HepG2 (cell line): ENCODE results near the gene DNAJC4. TPM values are rescaled to one million over a fixed set of nuclear protein-coding genes. Genes with fewer than 3 reads are reported as not detected.

ENCODE experiments used
- ATAC-seq: fragments of 200-7000 bp; cut with Tn5 transposase; 3 replicates; pipeline ENCODE4 v1.9.1; 2020; ENCODE audit warnings: mild to moderate bottlenecking, moderate library complexity
- BruUV-seq: library from RNA; stranded (reverse); fragments of 400-500 nt; replicated peaks from 2 replicates; lab custom pipeline; 2021; lab: Mats Ljungman, UMichigan
- CTCF ChIA-PET: fragments of 300-600 bp; formaldehyde crosslinking; extraction: SDS; loops from one replicate; lab custom pipeline; 2021; ENCODE audit warnings: low total read pairs, inconsistent platforms, low intra/inter-chr PET ratio; lab: Yijun Ruan, JAX
- POLR2A ChIA-PET: fragments of 350-600 bp; sonication (Branson Sonifier 250); formaldehyde crosslinking; loops from one replicate; lab custom pipeline; 2020; ENCODE audit warnings: antibody characterized with exemption, inconsistent platforms; lab: Yijun Ruan, JAX
- DNase-seq: peaks from one replicate; pipeline ENCODE4 v3.0.0-alpha.2; 2015; ENCODE audit warnings: low spot score
- FAIRE-seq: peaks from 3 replicates; lab custom pipeline; 2011; peaks lifted over from hg19 to GRCh38; lab: Jason Lieb, UNC
- H2AFZ ChIP-seq: one replicate; pipeline ENCODE4 v1.6.1; 2011; ENCODE audit warnings: low read length, inconsistent platforms
- H3K27ac ChIP-seq: fragments of 300-600 bp; 3 replicates; pipeline ENCODE4 v1.8.0; 2011; ENCODE audit warnings: mixed run types, mild to moderate bottlenecking, mixed read lengths, low read length, inconsistent platforms; ENCODE audit not compliant: insufficient read depth; ENCODE audit errors: extremely low read length
- H3K27me3 ChIP-seq, 2 experiments: fragments of 200-600 bp in 1 of 2; 2 replicates in 1 of 2; 3 replicates in 1 of 2; pipeline versions ENCODE4 v1.6.0 to v1.8.0; 2011; ENCODE audit warnings: low read length in 2 of 2, mild to moderate bottlenecking in 2 of 2, moderate library complexity in 2 of 2, inconsistent platforms in 1 of 2; ENCODE audit not compliant: insufficient read depth in 2 of 2, control insufficient read depth in 1 of 2
- H3K36me3 ChIP-seq, 2 experiments: fragments of 200-600 bp in 1 of 2; replicated peaks in 1 of 2; 2 replicates in 1 of 2; 3 replicates in 1 of 2; pipeline versions ENCODE4 v1.5.1 to v1.8.0; 2011; ENCODE audit warnings: low read length in 2 of 2, inconsistent platforms in 1 of 2; ENCODE audit not compliant: insufficient read depth in 2 of 2, control insufficient read depth in 1 of 2
- H3K4me1 ChIP-seq: 2 replicates; pipeline ENCODE4 v1.5.1; 2012; ENCODE audit warnings: low read length, inconsistent platforms; ENCODE audit not compliant: insufficient read depth
- H3K4me2 ChIP-seq: 2 replicates; pipeline ENCODE4 v1.6.0; 2011; ENCODE audit warnings: low read depth, low read length, inconsistent platforms
- H3K4me3 ChIP-seq, 3 experiments: fragments of 200-600 bp in 1 of 3; sonication (generic), shearing (Covaris generic) in 1 of 3; replicated peaks in 1 of 3; 2 replicates each; pipeline ENCODE4 v1.5.1; 2011 to 2016; ENCODE audit warnings: low read length in 3 of 3, inconsistent platforms in 2 of 3, low read depth in 2 of 3, mild to moderate bottlenecking in 2 of 3, control low read depth in 1 of 3, mixed read lengths in 1 of 3; ENCODE audit not compliant: insufficient read depth in 1 of 3
- H3K79me2 ChIP-seq: one replicate; pipeline ENCODE4 v1.6.1; 2011; ENCODE audit warnings: low read length, inconsistent platforms; ENCODE audit not compliant: insufficient read depth
- H3K9ac ChIP-seq: 2 replicates; pipeline ENCODE4 v1.6.0; 2011; ENCODE audit warnings: mild to moderate bottlenecking, low read depth, low read length, inconsistent platforms; ENCODE audit not compliant: insufficient read depth
- H3K9me3 ChIP-seq: 2 replicates; pipeline ENCODE4 v1.5.1; 2012; ENCODE audit warnings: mild to moderate bottlenecking, low read length
- H4K20me1 ChIP-seq: 2 replicates; pipeline ENCODE4 v1.6.0; 2011; ENCODE audit warnings: inconsistent platforms, mild to moderate bottlenecking, low read length, moderate library complexity; ENCODE audit not compliant: insufficient read depth
- ADNP ChIP-seq: sonication (generic); formaldehyde crosslinking; IDR thresholded peaks from 2 replicates; pipeline ENCODE4 v1.4.0; 2020; ENCODE audit warnings: missing genetic modification reagents
- ATF6 ChIP-seq: sonication (generic); formaldehyde crosslinking; conservative IDR thresholded peaks from 2 replicates; pipeline ENCODE4 v1.4.0; 2020; ENCODE audit warnings: missing genetic modification reagents
- BHLHE40 ChIP-seq: IDR thresholded peaks from 2 replicates; pipeline ENCODE4 v1.6.1; 2011; ENCODE audit warnings: low read length, improper control_type of control experiment
- ERF ChIP-seq: IDR thresholded peaks from 2 replicates; pipeline ENCODE4 v1.6.1; 2018; ENCODE audit warnings: missing biosample characterization, missing genetic modification reagents
- GATAD1 ChIP-seq: IDR thresholded peaks from 2 replicates; pipeline ENCODE4 v1.6.1; 2016; ENCODE audit warnings: missing genetic modification reagents, missing compliant biosample characterization
- HINFP ChIP-seq: sonication (generic); formaldehyde crosslinking; IDR thresholded peaks from 2 replicates; pipeline ENCODE4 v1.4.0; 2020; ENCODE audit warnings: low read depth, mild to moderate bottlenecking, missing genetic modification reagents
- KDM4B ChIP-seq: sonication (generic); formaldehyde crosslinking; IDR thresholded peaks from 2 replicates; pipeline ENCODE4 v1.4.0; 2020; ENCODE audit warnings: missing genetic modification reagents
- MAF1 ChIP-seq: sonication (generic); formaldehyde crosslinking; IDR thresholded peaks from 2 replicates; pipeline ENCODE4 v1.5.0; 2020; ENCODE audit warnings: missing genetic modification reagents, borderline replicate concordance
- PBX3 ChIP-seq: sonication (generic); formaldehyde crosslinking; IDR thresholded peaks from 2 replicates; pipeline ENCODE4 v1.8.1; 2023; ENCODE audit warnings: missing genetic modification reagents, inconsistent platforms, borderline replicate concordance
- POLR2A ChIP-seq, 2 experiments: IDR thresholded peaks; 2 replicates each; pipeline ENCODE4 v1.6.1; 2011; ENCODE audit warnings: low read depth in 2 of 2, low read length in 2 of 2, mild to moderate bottlenecking in 1 of 2, moderate library complexity in 1 of 2; ENCODE audit not compliant: insufficient read depth in 1 of 2
- POLR2G ChIP-seq: fragments of 200-400 bp; formaldehyde crosslinking; IDR thresholded peaks from 2 replicates; pipeline ENCODE4 v1.6.1; 2018; ENCODE audit warnings: mild to moderate bottlenecking, low read depth, low read length, moderate library complexity
- SIN3A ChIP-seq: IDR thresholded peaks from 2 replicates; pipeline ENCODE4 v1.6.1; 2011; ENCODE audit warnings: low read depth, mild to moderate bottlenecking, control low read depth, low read length, borderline replicate concordance
- SOX5 ChIP-seq: IDR thresholded peaks from 2 replicates; pipeline ENCODE4 v1.6.1; 2016; ENCODE audit warnings: borderline replicate concordance
- SUZ12 ChIP-seq: fragments of 150-350 bp; IDR thresholded peaks from 2 replicates; pipeline ENCODE4 v1.6.1; 2014; ENCODE audit warnings: low read depth, low read length
- ZFY ChIP-seq: sonication (generic); formaldehyde crosslinking; IDR thresholded peaks from 2 replicates; pipeline ENCODE4 v1.4.0; 2020; ENCODE audit warnings: missing genetic modification reagents
- ZMYM4 ChIP-seq: sonication (generic); formaldehyde crosslinking; IDR thresholded peaks from 2 replicates; pipeline ENCODE4 v1.8.1; 2023; ENCODE audit warnings: mild to moderate bottlenecking, missing genetic modification reagents
- ZNF282 ChIP-seq: fragments of 450-650 bp; IDR thresholded peaks from 2 replicates; pipeline ENCODE4 v1.6.1; 2018; ENCODE audit not compliant: partially characterized antibody
- ZNF577 ChIP-seq: sonication (generic); formaldehyde crosslinking; IDR thresholded peaks from 2 replicates; pipeline ENCODE4 v1.4.0; 2020; ENCODE audit warnings: mild to moderate bottlenecking, low read depth, missing genetic modification reagents, borderline replicate concordance
- ZNF580 ChIP-seq: IDR thresholded peaks from 2 replicates; pipeline ENCODE4 v1.6.1; 2016; ENCODE audit warnings: low read depth, borderline replicate concordance
- ZNF7 ChIP-seq: IDR thresholded peaks from 2 replicates; pipeline ENCODE4 v1.6.1; 2016; ENCODE audit warnings: missing biosample characterization, missing genetic modification reagents
- WGBS: methylation state at CpG from one replicate; pipeline ENCODE4 v1.1.6; 2017; ENCODE audit warnings: low lambda C conversion rate; 5-methylcytosine and 5-hydroxymethylcytosine counted together
- in situ Hi-C: cut with HindIII; loops from 2 replicates; pipeline ENCODE4 v1.10.0; 2017; ENCODE audit warnings: low pct_unique_long_range_greater_than_20kb; ENCODE audit not compliant: extremely low pct_ligation_motif_present
- intact Hi-C: fragments of 100-400 bp; cut with micrococcal nuclease; formaldehyde crosslinking; loops from one replicate; pipeline ENCODE4 v1.10.0; 2022; ENCODE audit not compliant: unreplicated experiment
- polyA plus RNA-seq, 8 experiments: library from polyadenylated mRNA; depleted of rRNA in 3 of 8; stranded (reverse) in 7 of 8; unstranded in 1 of 8; fragments of >200 nt; fragmentation: Illumina TruSeq in 4 of 8; extraction: Trizol in 4 of 8; gene quantifications; 2 replicates each; pipeline versions ENCODE4 v1.2.1 to v1.2.3, GENCODE V29; 2011 to 2016; ENCODE audit warnings: low read depth in 4 of 8, missing spikeins in 1 of 8, mixed read lengths in 1 of 8; ENCODE audit not compliant: insufficient read depth in 1 of 8
- total RNA-seq, 5 experiments: library from RNA; depleted of rRNA; stranded (reverse); fragments of >200 nt; fragmentation: Illumina TruSeq; extraction: Trizol; gene quantifications; 2 replicates each; pipeline ENCODE4 v1.2.3, GENCODE V29; 2016; ENCODE audit warnings: low read depth in 1 of 5

DNAJC4 gene
- total and polyA plus RNA-seq, 2 of the 13 experiments (the other 11 are each of a cell fraction or from before 2014, with no cell fraction given), result 10.3 to 60.8 TPM

GRCh38 chr11:64181506-64182411 is 48.6 kb upstream of the DNAJC4 start:
- Histone ChIP-seq H3K27me3 (no peaks in the 10 kb centered on the region), H3K79me2 (no peaks in the 10 kb centered on the region), H3K36me3 (no peaks in the 10 kb centered on the region), H3K9ac (peak overlapping the region; percentile 57), H3K27ac (peak overlapping the region; percentile 20), H4K20me1 (no peaks in the 10 kb centered on the region; the same call in 1 of the 2 replicates), H3K4me2 (peak overlapping the region; percentile 77), H2AFZ (peak overlapping the region; percentile 68), H3K9me3 (no peaks in the 10 kb centered on the region), H3K4me1 (peaks cover 44% of the 10 kb centered on the region), H3K4me3 (peak overlapping the region in 1 of 3 experiments; percentile 42; a peak in 2 of 6 replicates)
- intact Hi-C loops, result loop anchor here (10.0 kb wide), 1 partner anchor 123 kb away; the partner anchor contains the start of genes CATSPERZ and ESRRA
- ATAC-seq (peak; percentile 51), DNase-seq (peak; percentile 82), FAIRE-seq (peak; percentile 85)
- ChIA-PET POLR2A (interaction anchor here (0.7 to 1.5 kb wide), 10 partner anchors 9 to 293 kb away, joined by 3 to 19 read pairs (median 3); partner anchors contain the start of genes FKBP2, MACROD1, NUDT22 and TRMT112), CTCF (no interaction called here)
- in situ Hi-C loops, result no loop called here
- BruUV-seq, result no TSS peak
- 37% methylated on average over 17 of the region's 17 CpGs for WGBS
- peak; percentile 46; the same call in 1 of the 2 replicates for TF ChIP-seq SIN3A
- TF ChIP-seq HINFP, result peak; percentile 72; the same call in 1 of the 2 replicates
- TF ChIP-seq ZMYM4 (CRISPR knock-in tag), result 0 out of 2 replicates have a peak, but pooled peaks have one; percentile 58
- no peak for TF ChIP-seq PBX3 (CRISPR knock-in tag)
- no peak for TF ChIP-seq ADNP (CRISPR knock-in tag)
- no peak for TF ChIP-seq ZNF577 (CRISPR knock-in tag)
- TF ChIP-seq ZNF282, result no peak
- peak; percentile 38; the same call in 1 of the 2 replicates for TF ChIP-seq ERF
- no peak for TF ChIP-seq SUZ12
- TF ChIP-seq ZNF580 (CRISPR knock-in tag), result peak; percentile 53; the same call in 1 of the 2 replicates
- peak; percentile 58; the same call in 1 of the 2 replicates for TF ChIP-seq GATAD1 (CRISPR knock-in tag)
- TF ChIP-seq POLR2G, result peak; percentile 84
- no peak for TF ChIP-seq KDM4B
- peak; percentile 75 to 79 for TF ChIP-seq POLR2A (IDR thresholded peaks at IDR 0.05; ENCODE audit: insufficient read depth in 1 of 2, low read depth in 2 of 2, low read length in 2 of 2)
- peak; percentile 58; the same call in 1 of the 2 replicates for TF ChIP-seq ZFY (CRISPR knock-in tag)
- peak; percentile 38; the same call in 1 of the 2 replicates for TF ChIP-seq SOX5 (CRISPR knock-in tag)
- peak; percentile 93 for TF ChIP-seq BHLHE40
- TF ChIP-seq ATF6 (CRISPR knock-in tag), result no peak
- TF ChIP-seq ZNF7, result no peak
- no peak for TF ChIP-seq MAF1 (CRISPR knock-in tag)
